GM13976 (cell line): ENCODE results near the gene YPEL3.
"Not testable (repeated sequence)": the region's sequence is repeated elsewhere in the genome, so short reads cannot be mapped to it uniquely, and the experiment has no call there.

Experiments used
- DNase-seq: peaks from one replicate; pipeline ENCODE4 v3.0.0; 2012; ENCODE audit warnings: low spot score
- in situ Hi-C: fragments of 300-500 bp; cut with MboI; formaldehyde crosslinking; loops from one replicate; pipeline ENCODE4 v1.12.0; 2022; ENCODE audit warnings: low sequenced_read_pairs, mixed read lengths, inconsistent platforms; ENCODE audit not compliant: unreplicated experiment
- TF ChIP-seq, protein P1 (sequence below): IDR thresholded peaks from 2 replicates; pipeline ENCODE4 v1.5.1; 2012; ENCODE audit warnings: borderline replicate concordance, mild to moderate bottlenecking; ENCODE audit not compliant: insufficient read depth; ENCODE audit errors: extremely low read depth, missing control alignments, control extremely low read depth

Gene YPEL3

DNA sequence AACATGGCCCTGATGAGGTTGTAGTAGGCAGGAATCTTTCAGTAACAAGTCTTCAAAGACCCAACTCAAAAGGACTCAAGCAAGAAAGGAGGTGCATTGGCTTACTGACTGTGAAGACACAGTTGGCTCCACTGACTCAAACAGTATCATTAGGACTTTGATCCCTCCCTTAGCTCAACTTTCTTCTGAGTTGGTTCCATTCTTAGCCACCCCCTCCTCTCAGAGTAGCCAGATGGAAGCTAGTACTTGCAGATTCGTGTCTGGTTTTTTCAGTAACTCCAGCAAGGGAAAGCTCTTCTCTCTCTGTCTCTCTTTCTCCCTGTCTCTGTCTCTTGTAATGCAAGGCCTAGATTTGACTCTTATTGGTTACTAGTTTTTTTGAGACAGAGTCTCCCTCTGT is 32.0 kb upstream of the YPEL3 start:
- in situ Hi-C loops: no loop called here
- DNase-seq: no peak

DNA sequence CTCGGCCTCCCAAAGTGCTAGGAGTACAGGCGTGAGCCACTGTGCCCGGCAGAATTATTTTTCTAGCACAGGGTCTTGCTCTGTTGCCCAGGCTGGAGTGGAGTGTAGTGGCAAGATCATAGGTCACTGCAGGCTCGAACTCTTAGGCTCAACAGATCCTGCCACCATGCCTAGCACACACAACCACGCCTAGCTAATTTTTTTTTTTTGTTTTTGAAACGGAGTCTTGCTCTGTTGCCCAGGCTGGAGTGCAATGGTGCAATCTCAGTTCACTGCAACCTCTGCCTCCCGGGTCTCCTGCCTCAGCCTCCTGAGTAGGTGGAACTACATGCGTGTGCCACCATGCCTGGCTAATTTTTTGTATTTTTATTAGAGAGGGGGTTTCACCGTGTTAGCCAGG is 29.7 kb upstream of the YPEL3 start:
- DNase-seq, in situ Hi-C loops: not testable (repeated sequence)

More for the DNA sequence above, 32.0 kb upstream of the YPEL3 start:
- TF ChIP-seq, protein P1, sequence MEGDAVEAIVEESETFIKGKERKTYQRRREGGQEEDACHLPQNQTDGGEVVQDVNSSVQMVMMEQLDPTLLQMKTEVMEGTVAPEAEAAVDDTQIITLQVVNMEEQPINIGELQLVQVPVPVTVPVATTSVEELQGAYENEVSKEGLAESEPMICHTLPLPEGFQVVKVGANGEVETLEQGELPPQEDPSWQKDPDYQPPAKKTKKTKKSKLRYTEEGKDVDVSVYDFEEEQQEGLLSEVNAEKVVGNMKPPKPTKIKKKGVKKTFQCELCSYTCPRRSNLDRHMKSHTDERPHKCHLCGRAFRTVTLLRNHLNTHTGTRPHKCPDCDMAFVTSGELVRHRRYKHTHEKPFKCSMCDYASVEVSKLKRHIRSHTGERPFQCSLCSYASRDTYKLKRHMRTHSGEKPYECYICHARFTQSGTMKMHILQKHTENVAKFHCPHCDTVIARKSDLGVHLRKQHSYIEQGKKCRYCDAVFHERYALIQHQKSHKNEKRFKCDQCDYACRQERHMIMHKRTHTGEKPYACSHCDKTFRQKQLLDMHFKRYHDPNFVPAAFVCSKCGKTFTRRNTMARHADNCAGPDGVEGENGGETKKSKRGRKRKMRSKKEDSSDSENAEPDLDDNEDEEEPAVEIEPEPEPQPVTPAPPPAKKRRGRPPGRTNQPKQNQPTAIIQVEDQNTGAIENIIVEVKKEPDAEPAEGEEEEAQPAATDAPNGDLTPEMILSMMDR: no peak

- in situ Hi-C loops: loop anchor here (25.0 kb wide), 2 partner anchors 287 to 487 kb away; partner anchors contain the start of genes ZNF689 and ZNF771
- DNase-seq: no peak
- TF ChIP-seq, protein P1: no peak
These were observed 29.0 kb upstream of the YPEL3 start for GRCh38 chr16:30124985-30125379.

- DNase-seq: peak; percentile 55
These were observed 26.7 kb upstream of the YPEL3 start for GRCh38 chr16:30122604-30123160.

GRCh38 chr16:30121741-30122571 is 25.9 kb upstream of the YPEL3 start:
- TF ChIP-seq, protein P1: no peak
- no peak for DNase-seq
- in situ Hi-C loops: loop anchor here (25.0 kb wide), 2 partner anchors 290 to 490 kb away; partner anchors contain the start of genes ZNF689 and ZNF771

More at GRCh38 chr16:30122604-30123160, 26.7 kb upstream of the YPEL3 start:
- in situ Hi-C loops: loop anchor here (25.0 kb wide), 2 partner anchors 290 to 490 kb away; partner anchors contain the start of genes ZNF689 and ZNF771
- TF ChIP-seq, protein P1: no peak

DNA sequence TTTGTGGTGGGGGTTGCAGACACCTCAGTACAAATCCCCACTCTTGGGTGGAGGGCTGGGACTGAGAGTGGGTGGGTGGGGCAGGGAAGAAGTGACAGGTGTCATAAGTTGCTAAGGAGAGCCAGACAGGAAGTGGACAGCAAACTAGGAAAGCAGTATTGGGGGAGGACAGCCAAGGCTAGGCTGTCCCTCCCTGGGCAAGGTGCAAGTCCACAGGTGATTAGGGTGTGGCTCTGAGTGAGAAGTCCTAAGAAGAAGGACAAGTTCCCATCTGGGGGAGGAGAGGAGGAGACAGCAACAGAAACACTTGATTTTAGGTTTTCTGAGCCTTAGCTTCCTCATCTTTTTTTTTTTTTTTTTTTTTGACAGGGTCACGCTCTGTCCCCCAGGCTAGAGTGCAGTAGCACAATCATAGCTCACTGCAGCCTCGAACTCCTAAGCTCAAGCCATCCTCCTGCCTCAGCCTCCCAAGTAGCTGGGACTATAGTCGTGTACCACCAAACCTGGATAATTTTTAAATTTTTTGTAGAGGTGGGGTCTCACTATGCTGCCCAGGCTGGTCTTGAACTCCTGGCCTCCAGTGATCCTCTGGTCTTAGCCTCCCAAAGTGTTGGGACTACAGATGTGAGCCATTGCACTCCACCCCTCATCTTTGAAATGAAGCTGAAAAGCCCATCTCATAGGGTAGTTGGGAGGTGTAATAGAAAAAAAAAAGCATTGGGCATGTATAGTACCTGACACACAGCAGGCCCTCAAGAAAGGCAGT is 24.5 kb upstream of the YPEL3 start:
- in situ Hi-C loops: loop anchor here (25.0 kb wide), 2 partner anchors 292 to 492 kb away; partner anchors contain the start of genes ZNF689 and ZNF771
- no peak for DNase-seq
- TF ChIP-seq, protein P1: no peak
